H1 (cell line): ENCODE results near the gene EPB41L1. TPM values are rescaled to one million over a fixed set of nuclear protein-coding genes. Genes with fewer than 3 reads are reported as not detected.

Experiments
- CHD2 ChIP-seq: IDR thresholded peaks from 2 replicates; pipeline ENCODE4 v1.6.1; 2012; ENCODE audit warnings: low read length, improper control_type of control experiment
- RNF2 ChIP-seq: fragments of 200-900, 300-1000 bp; sonication (generic); IDR thresholded peaks from 2 replicates; pipeline ENCODE4 v1.7.1; 2016; ENCODE audit warnings: borderline replicate concordance, low read depth, mild to moderate bottlenecking, antibody characterized with exemption, low read length; ENCODE audit not compliant: poor library complexity, severe bottlenecking; ENCODE audit errors: missing control alignments
- SUZ12 ChIP-seq: fragments of 200-600 bp; sonication (generic); IDR thresholded peaks from 2 replicates; pipeline ENCODE4 v1.6.1; 2012; ENCODE audit warnings: mild to moderate bottlenecking, inconsistent platforms, low read length, moderate library complexity, mixed read lengths
- polyA plus RNA-seq, 7 experiments: library from polyadenylated mRNA; depleted of rRNA in 3 of 7; stranded (reverse) in 5 of 7; unstranded in 2 of 7; fragments of >200 nt in 5 of 7; fragments of 200-250 nt in 2 of 7; gene quantifications; 1 replicate in 5 of 7; 2 replicates in 1 of 7; 4 replicates in 1 of 7; pipeline versions ENCODE4 v1.2.1 to v1.2.3, GENCODE V29; 2011 to 2013; ENCODE audit warnings: missing spikeins in 2 of 7, mixed read lengths in 2 of 7
- total RNA-seq: library from RNA; stranded (reverse); fragmentation: NEBNext Ultra II Directional; extraction: Animal tissue kit (Norgen Biotek cat#: 25700); gene quantifications from 2 replicates; pipeline ENCODE4 v1.2.1, GENCODE V29; 2021
- TF ChIP-seq, protein P1 (sequence below), 3 experiments: IDR thresholded peaks; 1 replicate in 2 of 3; 2 replicates in 1 of 3; pipeline versions ENCODE4 v1.5.1 to v1.6.1; 2011; ENCODE audit warnings: low read length in 3 of 3, mild to moderate bottlenecking in 3 of 3, inconsistent platforms in 2 of 3, low read depth in 1 of 3, moderate library complexity in 1 of 3; ENCODE audit not compliant: insufficient read depth in 1 of 3; ENCODE audit errors: control extremely low read depth in 1 of 3

The EPB41L1 gene
- total and polyA plus RNA-seq, 2 of the 8 experiments (the other 6 are each of a cell fraction or from before 2014, with no cell fraction given), result 14.8 to 36.0 TPM

DNA sequence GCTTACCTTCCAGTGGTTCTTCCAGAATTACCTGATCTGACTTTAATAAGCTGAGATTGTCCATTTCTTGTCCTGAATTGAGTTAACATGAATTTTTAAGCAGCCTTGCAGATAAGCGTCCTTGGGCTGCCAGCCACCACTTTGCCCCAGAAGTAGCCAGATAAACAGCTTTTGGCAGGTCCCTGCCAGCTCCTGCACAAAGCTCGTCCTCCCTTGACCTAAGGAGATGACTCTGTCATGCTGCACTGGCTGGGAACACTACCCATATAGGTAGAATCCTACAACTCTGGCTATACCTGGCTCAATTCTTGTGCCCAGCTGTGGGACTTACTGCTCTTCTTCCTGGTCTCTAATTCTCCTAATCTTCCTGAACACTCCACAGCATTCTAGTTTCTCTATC is 42.1 kb downstream of the EPB41L1 start (continued):
- TF ChIP-seq RNF2 (no peak), SUZ12 (no peak), CHD2 (no peak)
- TF ChIP-seq, protein P1, sequence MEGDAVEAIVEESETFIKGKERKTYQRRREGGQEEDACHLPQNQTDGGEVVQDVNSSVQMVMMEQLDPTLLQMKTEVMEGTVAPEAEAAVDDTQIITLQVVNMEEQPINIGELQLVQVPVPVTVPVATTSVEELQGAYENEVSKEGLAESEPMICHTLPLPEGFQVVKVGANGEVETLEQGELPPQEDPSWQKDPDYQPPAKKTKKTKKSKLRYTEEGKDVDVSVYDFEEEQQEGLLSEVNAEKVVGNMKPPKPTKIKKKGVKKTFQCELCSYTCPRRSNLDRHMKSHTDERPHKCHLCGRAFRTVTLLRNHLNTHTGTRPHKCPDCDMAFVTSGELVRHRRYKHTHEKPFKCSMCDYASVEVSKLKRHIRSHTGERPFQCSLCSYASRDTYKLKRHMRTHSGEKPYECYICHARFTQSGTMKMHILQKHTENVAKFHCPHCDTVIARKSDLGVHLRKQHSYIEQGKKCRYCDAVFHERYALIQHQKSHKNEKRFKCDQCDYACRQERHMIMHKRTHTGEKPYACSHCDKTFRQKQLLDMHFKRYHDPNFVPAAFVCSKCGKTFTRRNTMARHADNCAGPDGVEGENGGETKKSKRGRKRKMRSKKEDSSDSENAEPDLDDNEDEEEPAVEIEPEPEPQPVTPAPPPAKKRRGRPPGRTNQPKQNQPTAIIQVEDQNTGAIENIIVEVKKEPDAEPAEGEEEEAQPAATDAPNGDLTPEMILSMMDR (IDR thresholded peaks at IDR 0.05; ENCODE audit: control extremely low read depth in 1 of 3, insufficient read depth in 1 of 3, low read depth in 1 of 3, low read length in 3 of 3), result no peak
